Measurements from ENCODE around the gene TMEM167B.

TMEM167B gene

DNA sequence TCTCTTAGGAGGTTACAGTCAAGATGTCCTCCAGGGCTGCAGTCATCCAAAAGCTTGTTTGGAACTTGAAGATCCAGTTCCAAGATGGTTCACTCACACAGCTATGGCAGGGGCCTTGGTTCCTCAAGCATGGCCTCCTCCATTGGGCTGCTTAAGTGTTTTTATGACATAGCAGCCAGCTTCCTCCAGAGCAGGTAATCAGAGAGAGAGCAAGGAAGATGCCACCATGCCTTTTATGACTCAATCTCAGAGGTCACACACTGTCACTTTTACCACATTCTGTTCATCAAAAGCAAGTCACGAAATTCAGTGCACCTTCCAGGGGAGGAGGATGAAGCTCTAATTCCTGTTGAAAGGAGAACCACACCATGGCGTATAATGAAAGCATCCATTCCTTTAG is 40.5 kb downstream of the TMEM167B start:
- DNase-seq (ENCODE audit: low read depth, low spot score): no peak
- no peak for TF ChIP-seq CTCF (IDR thresholded peaks at IDR 0.05; ENCODE audit: insufficient read depth, low read length, missing control alignments)
- ChIA-PET CTCF (interaction anchor here (1.1 to 7.2 kb wide), 9 partner anchors 9 to 269 kb away, joined by 3 to 76 read pairs (median 5); partner anchors contain the start of gene ELAPOR1), POLR2A (interaction anchor here (1.0 kb wide), 1 partner anchor 31 kb away, joined by 3 read pairs; no protein-coding TSS in a partner anchor)
- H3K4me3 ChIP-seq (ENCODE audit: low read depth, low read length): no peak overlapping the region

- POLR2A ChIA-PET: no interaction called here
- no peak for TF ChIP-seq CTCF (IDR thresholded peaks at IDR 0.05; ENCODE audit: insufficient read depth, low read length, missing control alignments)
- H3K4me3 ChIP-seq (ENCODE audit: low read depth, low read length): no peak overlapping the region
- no peak for DNase-seq (ENCODE audit: low read depth, low spot score)
- CTCF ChIA-PET: interaction anchor here (1.2 to 7.2 kb wide), 5 partner anchors 10 to 268 kb away, joined by 3 to 76 read pairs (median 5); partner anchors contain the start of gene ELAPOR1
Observed at GRCh38 chr1:109131800-109132199, 41.2 kb downstream of the TMEM167B start.

DNA sequence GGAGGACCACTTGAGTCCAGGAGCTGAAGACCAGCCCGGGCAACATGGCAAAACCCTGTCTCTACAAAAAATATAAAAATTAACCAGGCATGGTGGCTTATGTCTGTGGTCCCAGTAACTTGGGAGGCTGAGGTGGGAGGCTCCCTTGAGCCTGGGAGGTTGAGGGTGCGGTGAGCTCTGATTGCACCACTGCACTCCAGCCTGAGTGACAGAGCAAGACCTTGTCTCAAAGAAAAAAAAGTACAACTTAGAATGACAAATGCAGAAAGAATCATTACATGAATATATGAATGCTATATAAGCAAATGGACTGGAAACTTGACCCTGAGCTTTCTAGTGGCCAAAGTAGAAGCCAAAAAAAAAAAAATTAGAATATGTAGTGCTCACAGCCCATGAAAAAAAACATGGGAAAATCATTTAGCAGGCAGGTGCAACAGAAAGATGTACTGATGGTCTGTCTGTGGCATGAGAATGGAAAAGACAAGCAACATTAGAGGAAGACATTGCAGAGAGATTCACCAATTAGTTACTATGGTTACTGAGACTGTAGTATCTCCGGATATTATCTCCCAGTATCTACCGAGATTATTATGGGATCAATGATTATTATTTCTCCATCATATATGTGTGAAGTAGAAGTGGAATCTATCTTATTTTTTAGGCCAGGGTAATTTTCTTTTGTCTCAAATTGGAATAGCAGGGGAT is 42.6 kb downstream of the TMEM167B start:
- no peak for TF ChIP-seq CTCF (IDR thresholded peaks at IDR 0.05; ENCODE audit: insufficient read depth, low read length, missing control alignments)
- POLR2A ChIA-PET: no interaction called here
- CTCF ChIA-PET: interaction anchor here (3.1 kb wide), 1 partner anchor 20 kb away, joined by 22 read pairs; the partner anchor contains the start of gene ELAPOR1
- H3K4me3 ChIP-seq (ENCODE audit: low read depth, low read length): no peak overlapping the region
- DNase-seq (ENCODE audit: low read depth, low spot score): no peak

GRCh38 chr1:109133815-109134214 is 43.3 kb downstream of the TMEM167B start:
- CTCF ChIA-PET: interaction anchor here (3.1 kb wide), 1 partner anchor 21 kb away, joined by 22 read pairs; the partner anchor contains the start of gene ELAPOR1
- POLR2A ChIA-PET: no interaction called here
- no peak overlapping the region for H3K4me3 ChIP-seq (ENCODE audit: low read depth, low read length)
- TF ChIP-seq CTCF (IDR thresholded peaks at IDR 0.05; ENCODE audit: insufficient read depth, low read length, missing control alignments): no peak
- DNase-seq (ENCODE audit: low read depth, low spot score): no peak

DNA sequence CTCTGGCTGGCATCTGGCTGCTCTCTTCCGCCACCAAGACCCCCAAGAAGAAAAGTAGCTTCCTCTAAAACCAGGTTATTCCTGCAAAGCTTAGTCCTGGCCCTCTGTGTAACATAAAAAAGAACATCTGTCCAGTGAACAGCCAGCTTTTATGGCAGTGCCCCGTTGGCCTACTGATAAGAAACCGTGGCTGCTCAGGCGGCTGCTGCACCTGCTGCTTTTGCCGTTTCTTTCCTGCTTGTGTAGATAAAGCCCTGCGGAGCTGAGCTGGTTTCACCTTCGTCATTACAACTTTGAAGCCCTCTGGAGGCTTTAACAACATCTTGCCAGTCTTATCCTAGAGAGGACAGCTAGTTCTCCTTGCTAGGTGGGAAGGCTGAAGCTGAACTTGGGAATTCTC is 43.9 kb downstream of the TMEM167B start:
- no peak overlapping the region for H3K4me3 ChIP-seq (ENCODE audit: low read depth, low read length)
- DNase-seq (ENCODE audit: low read depth, low spot score): no peak
- TF ChIP-seq CTCF (IDR thresholded peaks at IDR 0.05; ENCODE audit: insufficient read depth, low read length, missing control alignments): no peak
- ChIA-PET POLR2A (no interaction called here), CTCF (interaction anchor here (0.7 to 3.1 kb wide), 2 partner anchors 22 to 27 kb away, joined by 5 to 22 read pairs; partner anchors contain the start of gene ELAPOR1)

DNA sequence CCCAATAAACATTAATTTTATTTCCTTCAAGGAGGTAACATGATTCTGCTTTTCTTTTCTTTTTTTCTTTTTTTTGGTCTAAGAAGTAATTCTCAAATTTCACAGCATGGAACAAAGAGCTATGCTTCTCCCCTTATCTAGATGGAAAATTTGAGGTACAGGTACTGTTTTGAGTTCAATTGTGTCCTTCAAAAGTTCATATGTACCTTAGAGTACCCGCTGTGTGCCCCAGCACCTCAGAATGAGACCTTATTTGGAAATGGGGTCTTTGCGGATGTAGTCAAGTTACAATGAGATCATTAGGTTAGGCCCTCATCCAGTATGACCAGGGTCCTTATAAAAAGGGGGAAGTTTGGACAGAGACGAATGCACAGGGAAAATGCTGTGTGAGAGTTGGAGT is 45.4 kb downstream of the TMEM167B start:
- ChIA-PET CTCF (interaction anchor here (1.8 to 3.1 kb wide), 2 partner anchors 20 to 23 kb away, joined by 4 to 22 read pairs; partner anchors contain the start of gene ELAPOR1), POLR2A (no interaction called here)
- no peak overlapping the region for H3K4me3 ChIP-seq (ENCODE audit: low read depth, low read length)
- DNase-seq (ENCODE audit: low read depth, low spot score): no peak
- TF ChIP-seq CTCF (IDR thresholded peaks at IDR 0.05; ENCODE audit: insufficient read depth, low read length, missing control alignments): no peak

All from AG04449 (cell line).